NCI-H1436 (cell line): ENCODE results near the gene IMPDH2.

Experiments used
- DNase-seq: peaks from one replicate; lab custom pipeline; 2025; lab: John Stamatoyannopoulos, UW

IMPDH2 gene

GRCh38 chr3:49005998-49006397, 23.2 kb downstream of the IMPDH2 start:
- DNase-seq = no peak

GRCh38 chr3:49005303-49005680, 23.9 kb downstream of the IMPDH2 start:
- no peak for DNase-seq

- DNase-seq = no peak
Observed at GRCh38 chr3:49004352-49005302, 24.6 kb downstream of the IMPDH2 start.

- no peak for DNase-seq
Observed at GRCh38 chr3:49001155-49001554, 28.0 kb downstream of the IMPDH2 start.

- DNase-seq = no peak
Observed at GRCh38 chr3:48999085-48999858, 29.9 kb downstream of the IMPDH2 start.

- peak; percentile 25 for DNase-seq
Observed at GRCh38 chr3:48997714-48998637, 31.2 kb downstream of the IMPDH2 start.

- DNase-seq = no peak
Observed at GRCh38 chr3:48997102-48997635, 32.0 kb downstream of the IMPDH2 start.

GRCh38 chr3:48996640-48997039, 32.6 kb downstream of the IMPDH2 start:
- DNase-seq = no peak

- DNase-seq = no peak
Observed at GRCh38 chr3:48993834-48994233, 35.4 kb downstream of the IMPDH2 start.

GRCh38 chr3:48991851-48992545, 37.2 kb downstream of the IMPDH2 start:
- DNase-seq = no peak

- DNase-seq = no peak
Observed at GRCh38 chr3:48990636-48991469, 38.3 kb downstream of the IMPDH2 start.

GRCh38 chr3:48989796-48990635, 39.2 kb downstream of the IMPDH2 start, which contains the start of gene P4HTM:
P4HTM (plus strand) TSS chr3:48990241; CDS start chr3:48990257, 16 bp downstream.
- DNase-seq = peak; percentile 30

GRCh38 chr3:48989126-48989795, 39.9 kb downstream of the IMPDH2 start:
- no peak for DNase-seq

GRCh38 chr3:48985831-48986376, 43.3 kb downstream of the IMPDH2 start:
- DNase-seq = no peak

GRCh38 chr3:48984663-48985062, 44.5 kb downstream of the IMPDH2 start:
- DNase-seq = no peak

- no peak for DNase-seq
Observed at GRCh38 chr3:48983096-48983495, 46.1 kb downstream of the IMPDH2 start.

- DNase-seq = no peak
Observed at GRCh38 chr3:48982686-48983085, 46.5 kb downstream of the IMPDH2 start.

GRCh38 chr3:48982016-48982415, 47.2 kb downstream of the IMPDH2 start:
- DNase-seq = no peak
